Measurements from ENCODE around the gene DCTN1.

The DCTN1 gene

DNA sequence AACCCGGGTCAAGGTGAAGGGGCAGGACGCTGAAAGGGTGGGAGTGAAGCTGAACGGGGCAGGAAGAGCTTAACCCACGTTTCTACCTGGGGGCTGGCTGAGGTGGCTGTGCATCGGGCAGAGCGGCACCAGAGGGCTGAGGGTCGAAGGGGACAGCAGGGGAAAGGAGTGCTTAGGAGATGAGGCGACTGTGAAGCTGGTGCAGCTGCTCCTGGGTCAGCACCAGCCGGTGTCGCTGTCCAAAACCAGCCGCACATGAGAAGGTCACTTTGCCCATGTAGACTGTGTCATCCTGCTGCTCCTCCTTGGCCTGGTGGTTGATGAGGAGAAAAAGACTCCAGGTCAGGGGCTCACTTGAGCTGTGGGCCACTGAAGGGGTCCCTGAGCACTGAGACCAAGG, 18.8 kb downstream of the DCTN1 start:
- Histone ChIP-seq H3K27ac (no peak overlapping the region), H3K4me3 (ENCODE audit: low read depth in 1 of 2, low read length in 1 of 2) (no peak overlapping the region), H3K4me1 (ENCODE audit: control insufficient read depth in 1 of 2, insufficient read depth in 1 of 2, low read depth in 1 of 2, low read length in 1 of 2) (no peaks in the 10 kb centered on the region), H3K36me3 (peaks cover 100% of the 10 kb centered on the region), H3K27me3 (no peaks in the 10 kb centered on the region), H3K9me3 (no peaks in the 10 kb centered on the region)
- TF ChIP-seq, protein P1, sequence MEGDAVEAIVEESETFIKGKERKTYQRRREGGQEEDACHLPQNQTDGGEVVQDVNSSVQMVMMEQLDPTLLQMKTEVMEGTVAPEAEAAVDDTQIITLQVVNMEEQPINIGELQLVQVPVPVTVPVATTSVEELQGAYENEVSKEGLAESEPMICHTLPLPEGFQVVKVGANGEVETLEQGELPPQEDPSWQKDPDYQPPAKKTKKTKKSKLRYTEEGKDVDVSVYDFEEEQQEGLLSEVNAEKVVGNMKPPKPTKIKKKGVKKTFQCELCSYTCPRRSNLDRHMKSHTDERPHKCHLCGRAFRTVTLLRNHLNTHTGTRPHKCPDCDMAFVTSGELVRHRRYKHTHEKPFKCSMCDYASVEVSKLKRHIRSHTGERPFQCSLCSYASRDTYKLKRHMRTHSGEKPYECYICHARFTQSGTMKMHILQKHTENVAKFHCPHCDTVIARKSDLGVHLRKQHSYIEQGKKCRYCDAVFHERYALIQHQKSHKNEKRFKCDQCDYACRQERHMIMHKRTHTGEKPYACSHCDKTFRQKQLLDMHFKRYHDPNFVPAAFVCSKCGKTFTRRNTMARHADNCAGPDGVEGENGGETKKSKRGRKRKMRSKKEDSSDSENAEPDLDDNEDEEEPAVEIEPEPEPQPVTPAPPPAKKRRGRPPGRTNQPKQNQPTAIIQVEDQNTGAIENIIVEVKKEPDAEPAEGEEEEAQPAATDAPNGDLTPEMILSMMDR (IDR thresholded peaks at IDR 0.05) = no peak

DNA sequence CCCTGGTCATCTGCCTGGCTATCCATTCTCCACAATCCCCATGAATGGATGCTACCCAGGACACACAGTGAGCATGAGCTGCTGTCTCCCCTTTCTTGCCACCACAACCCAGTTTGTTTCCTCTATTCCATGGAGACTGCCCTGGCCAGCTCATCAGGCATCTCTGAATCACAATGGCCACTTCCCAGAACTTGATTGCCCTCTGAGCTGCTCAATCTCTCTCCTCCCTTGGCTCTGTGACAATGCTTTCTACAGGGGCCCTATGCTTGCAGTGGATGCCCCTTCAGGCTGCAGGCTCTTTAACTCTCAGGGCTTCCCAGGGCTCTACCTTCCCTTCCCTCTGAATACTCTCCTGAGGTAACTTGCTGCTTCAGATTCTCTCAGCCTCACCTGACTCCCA, 22.5 kb downstream of the DCTN1 start:
- Histone ChIP-seq H3K36me3 (peaks cover 74% of the 10 kb centered on the region), H3K27ac (no peak overlapping the region)
- TF ChIP-seq, protein P1 (IDR thresholded peaks at IDR 0.05) = no peak

DNA sequence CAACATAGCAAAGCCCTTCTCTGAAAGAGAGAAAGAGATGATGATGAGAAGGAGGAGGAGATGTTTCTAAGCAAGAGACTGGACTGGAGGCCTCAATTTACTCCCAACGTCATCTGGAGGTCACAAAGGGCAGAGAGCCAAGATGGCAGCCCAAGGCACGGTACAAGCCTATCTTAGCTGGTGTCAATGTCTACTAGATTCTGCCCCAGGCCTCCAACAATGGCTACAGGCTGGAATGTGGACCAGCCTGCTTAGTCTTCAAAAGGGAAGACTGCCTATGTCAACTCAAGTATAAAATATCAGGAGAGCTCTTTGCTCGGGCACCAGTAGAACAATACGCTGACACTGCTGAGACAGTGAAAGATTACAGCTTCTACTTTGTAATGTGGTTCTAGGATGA, 30.2 kb downstream of the DCTN1 start:
- H3K4me3 ChIP-seq (ENCODE audit: low read depth in 1 of 2, low read length in 1 of 2) = no peak overlapping the region
- no peaks in the 10 kb centered on the region for H3K27me3 ChIP-seq
- H3K36me3 ChIP-seq = no peaks in the 10 kb centered on the region
- H3K9me3 ChIP-seq = no peaks in the 10 kb centered on the region
- TF ChIP-seq, protein P1 (IDR thresholded peaks at IDR 0.05) = no peak
- no peak overlapping the region for H3K27ac ChIP-seq
- no peaks in the 10 kb centered on the region for H3K4me1 ChIP-seq (ENCODE audit: control insufficient read depth in 1 of 2, insufficient read depth in 1 of 2, low read depth in 1 of 2, low read length in 1 of 2)

More for the DNA sequence above, 22.5 kb downstream of the DCTN1 start:
- Histone ChIP-seq H3K4me3 (ENCODE audit: low read depth in 1 of 2, low read length in 1 of 2) (no peak overlapping the region), H3K4me1 (ENCODE audit: control insufficient read depth in 1 of 2, insufficient read depth in 1 of 2, low read depth in 1 of 2, low read length in 1 of 2) (no peaks in the 10 kb centered on the region), H3K9me3 (no peaks in the 10 kb centered on the region), H3K27me3 (no peaks in the 10 kb centered on the region)

DNA sequence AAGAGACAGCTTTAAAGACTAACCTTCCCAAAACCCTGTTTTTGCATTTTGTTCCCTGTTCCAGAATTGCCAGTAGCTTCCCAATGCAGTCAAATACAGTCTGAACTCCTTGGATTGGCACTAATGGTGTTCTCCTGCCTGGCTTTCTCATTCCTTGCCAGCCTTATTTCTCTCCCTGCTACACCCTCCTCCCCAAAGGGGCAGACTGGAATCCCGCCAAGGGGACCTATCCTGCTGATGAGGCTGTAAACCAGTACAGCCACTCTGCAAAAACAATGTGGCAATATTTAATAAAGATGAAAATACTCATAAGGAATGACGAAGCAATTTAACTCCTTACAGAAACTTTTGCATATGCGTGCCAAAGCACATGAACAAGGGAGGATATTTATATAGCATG, 32.4 kb downstream of the DCTN1 start:
- no peaks in the 10 kb centered on the region for H3K4me1 ChIP-seq (ENCODE audit: control insufficient read depth in 1 of 2, insufficient read depth in 1 of 2, low read depth in 1 of 2, low read length in 1 of 2)
- no peaks in the 10 kb centered on the region for H3K27me3 ChIP-seq
- TF ChIP-seq, protein P1 (IDR thresholded peaks at IDR 0.05) = no peak
- no peaks in the 10 kb centered on the region for H3K36me3 ChIP-seq
- no peak overlapping the region for H3K27ac ChIP-seq
- no peaks in the 10 kb centered on the region for H3K9me3 ChIP-seq
- H3K4me3 ChIP-seq (ENCODE audit: low read depth in 1 of 2, low read length in 1 of 2) = no peak overlapping the region

DNA sequence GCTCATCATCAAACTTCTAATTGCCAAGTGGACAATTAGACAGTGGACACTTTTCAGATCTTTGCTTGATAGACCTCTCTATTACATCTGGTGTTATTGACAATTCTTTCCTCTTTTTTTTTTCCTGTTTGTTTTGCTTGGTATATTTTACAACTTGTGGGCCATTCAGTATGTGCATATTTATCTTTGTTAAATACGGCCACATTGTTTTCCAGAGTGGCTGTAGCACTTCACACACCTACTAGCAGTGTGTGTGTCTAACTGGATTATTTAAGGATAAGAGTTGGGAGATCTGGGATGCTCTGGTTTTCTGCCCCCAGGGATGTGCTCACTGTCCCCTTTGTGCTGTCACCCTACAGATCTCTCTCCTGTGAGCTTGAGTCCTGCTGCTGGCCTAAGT, 32.8 kb downstream of the DCTN1 start:
- no peak overlapping the region for H3K27ac ChIP-seq

More for the DNA sequence above, 32.8 kb downstream of the DCTN1 start:
- H3K4me3 ChIP-seq (ENCODE audit: low read depth in 1 of 2, low read length in 1 of 2) = no peak overlapping the region
- no peaks in the 10 kb centered on the region for H3K27me3 ChIP-seq
- TF ChIP-seq, protein P1 (IDR thresholded peaks at IDR 0.05) = no peak
- H3K4me1 ChIP-seq (ENCODE audit: control insufficient read depth in 1 of 2, insufficient read depth in 1 of 2, low read depth in 1 of 2, low read length in 1 of 2) = no peaks in the 10 kb centered on the region
- no peaks in the 10 kb centered on the region for H3K9me3 ChIP-seq
- no peaks in the 10 kb centered on the region for H3K36me3 ChIP-seq

All from neutrophil (primary cell).